Transverse colon (tissue), 4 donors: Measurements from ENCODE around the gene HSPBP1.

Source experiments
- EP300 ChIP-seq: sonication (generic); formaldehyde crosslinking; IDR thresholded peaks from one replicate; pipeline ENCODE4 v1.6.1; 2017; ENCODE audit warnings: antibody characterized with exemption, low read depth
- POLR2A ChIP-seq: fragments of 450-650 bp; IDR thresholded peaks from one replicate; pipeline ENCODE4 v1.6.1; 2016; ENCODE audit warnings: antibody characterized with exemption, mild to moderate bottlenecking, moderate library complexity
- POLR2AphosphoS5 ChIP-seq, 3 donors: sonication (generic); formaldehyde crosslinking; IDR thresholded peaks; one replicate each; pipeline ENCODE4 v1.6.1; 2016; ENCODE audit warnings: antibody characterized with exemption in 3 of 3
- TF ChIP-seq, protein P1 (sequence below), 5 experiments: fragments of 200-600 bp in 3 of 5; fragments of 450-650 bp in 2 of 5; sonication (generic) in 3 of 5; IDR thresholded peaks; 1 replicate in 2 of 5; 2 replicates in 3 of 5; pipeline ENCODE4 v1.5.1; 2016 to 2017; ENCODE audit warnings: antibody characterized with exemption in 5 of 5, inconsistent platforms in 3 of 5, mild to moderate bottlenecking in 2 of 5, moderate library complexity in 1 of 5

DNA sequence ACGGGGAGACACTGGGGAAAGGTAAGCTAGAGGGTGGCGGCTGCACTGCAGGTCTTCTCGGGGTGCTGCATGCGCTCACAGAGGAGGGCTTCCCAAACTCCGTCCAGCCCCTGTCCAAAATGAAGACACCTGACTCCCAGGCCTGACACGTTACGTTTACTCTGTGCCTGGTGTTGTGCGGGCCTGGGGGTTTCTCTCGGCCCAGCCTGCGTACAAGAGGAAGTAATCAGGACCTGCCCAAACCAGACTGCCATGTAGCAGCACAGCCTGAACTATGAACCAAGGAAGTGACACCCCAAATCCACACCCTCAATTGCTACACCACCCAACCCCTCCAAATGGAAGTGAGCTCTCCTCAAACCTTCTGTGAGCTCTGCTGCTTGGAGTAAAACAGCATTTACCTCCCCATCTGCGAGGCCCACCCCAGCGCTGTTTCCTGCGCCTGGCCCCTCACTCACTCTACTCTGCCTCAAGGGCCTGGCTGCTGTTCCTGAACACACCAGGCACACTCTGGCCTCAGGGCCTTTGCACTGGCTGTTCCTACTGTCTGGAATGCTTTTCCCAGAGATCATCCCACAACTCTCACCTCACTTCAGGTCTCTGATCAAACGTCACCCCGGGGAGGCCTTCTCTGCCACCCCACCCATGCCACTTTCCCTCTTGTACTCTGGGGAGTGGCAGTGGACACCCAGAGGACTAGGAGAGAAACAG is 3.0 kb downstream of the HSPBP1 start:
- no peak for TF ChIP-seq POLR2A
- TF ChIP-seq, protein P1, sequence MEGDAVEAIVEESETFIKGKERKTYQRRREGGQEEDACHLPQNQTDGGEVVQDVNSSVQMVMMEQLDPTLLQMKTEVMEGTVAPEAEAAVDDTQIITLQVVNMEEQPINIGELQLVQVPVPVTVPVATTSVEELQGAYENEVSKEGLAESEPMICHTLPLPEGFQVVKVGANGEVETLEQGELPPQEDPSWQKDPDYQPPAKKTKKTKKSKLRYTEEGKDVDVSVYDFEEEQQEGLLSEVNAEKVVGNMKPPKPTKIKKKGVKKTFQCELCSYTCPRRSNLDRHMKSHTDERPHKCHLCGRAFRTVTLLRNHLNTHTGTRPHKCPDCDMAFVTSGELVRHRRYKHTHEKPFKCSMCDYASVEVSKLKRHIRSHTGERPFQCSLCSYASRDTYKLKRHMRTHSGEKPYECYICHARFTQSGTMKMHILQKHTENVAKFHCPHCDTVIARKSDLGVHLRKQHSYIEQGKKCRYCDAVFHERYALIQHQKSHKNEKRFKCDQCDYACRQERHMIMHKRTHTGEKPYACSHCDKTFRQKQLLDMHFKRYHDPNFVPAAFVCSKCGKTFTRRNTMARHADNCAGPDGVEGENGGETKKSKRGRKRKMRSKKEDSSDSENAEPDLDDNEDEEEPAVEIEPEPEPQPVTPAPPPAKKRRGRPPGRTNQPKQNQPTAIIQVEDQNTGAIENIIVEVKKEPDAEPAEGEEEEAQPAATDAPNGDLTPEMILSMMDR (IDR thresholded peaks at IDR 0.05), result no peak
- TF ChIP-seq EP300, result no peak
- no peak for TF ChIP-seq POLR2AphosphoS5 (IDR thresholded peaks at IDR 0.05)
